KMS-11 (cell line): ENCODE data around the gene UBD.

Source experiments
- H2AFZ ChIP-seq: fragments of 200-600 bp; sonication (generic); 2 replicates; pipeline ENCODE4 v1.6.1; 2016; ENCODE audit warnings: antibody characterized with exemption, mixed run types, low read depth
- H3K27ac ChIP-seq: fragments of 200-600 bp; sonication (generic); 2 replicates; pipeline ENCODE4 v1.6.1; 2016; ENCODE audit warnings: mild to moderate bottlenecking, mixed run types
- H3K27me3 ChIP-seq: fragments of 200-600 bp; sonication (generic); 2 replicates; pipeline ENCODE4 v1.6.1; 2017; ENCODE audit warnings: mild to moderate bottlenecking, low read depth, mixed run types, moderate library complexity; ENCODE audit not compliant: insufficient read depth
- H3K36me3 ChIP-seq: fragments of 200-600 bp; sonication (generic); 2 replicates; pipeline ENCODE4 v1.6.1; 2017; ENCODE audit warnings: mild to moderate bottlenecking, mixed run types; ENCODE audit not compliant: insufficient read depth
- H3K4me1 ChIP-seq: fragments of 200-600 bp; sonication (generic); 2 replicates; pipeline ENCODE4 v1.6.1; 2016; ENCODE audit warnings: mild to moderate bottlenecking, low read depth, mixed run types; ENCODE audit not compliant: poor library complexity, severe bottlenecking
- H3K4me2 ChIP-seq: fragments of 200-600 bp; sonication (generic); 2 replicates; pipeline ENCODE4 v1.7.0; 2016; ENCODE audit warnings: mild to moderate bottlenecking, mixed run types
- H3K4me3 ChIP-seq: fragments of 200-600 bp; sonication (generic); IDR thresholded peaks from 2 replicates; pipeline ENCODE4 v1.6.1; 2017; ENCODE audit warnings: low read depth, low read length, mixed read lengths; ENCODE audit not compliant: insufficient read depth
- H3K79me2 ChIP-seq: fragments of 200-600 bp; sonication (generic); 2 replicates; pipeline ENCODE4 v1.6.1; 2016; ENCODE audit warnings: low read depth, mixed run types; ENCODE audit not compliant: insufficient read depth
- H3K9ac ChIP-seq: fragments of 200-600 bp; sonication (generic); 2 replicates; pipeline ENCODE4 v1.6.1; 2016; ENCODE audit warnings: mild to moderate bottlenecking, mixed run types
- H4K20me1 ChIP-seq: fragments of 200-600 bp; sonication (generic); 2 replicates; pipeline ENCODE4 v1.6.1; 2016; ENCODE audit warnings: mild to moderate bottlenecking, mixed run types; ENCODE audit not compliant: insufficient read depth
- TF ChIP-seq, protein P1 (sequence below): fragments of 200-600 bp; sonication (generic); conservative IDR thresholded peaks from 2 replicates; pipeline ENCODE4 v1.6.1; 2017; ENCODE audit warnings: low read depth, mild to moderate bottlenecking, antibody characterized with exemption, low read length, moderate library complexity, mixed read lengths

Gene UBD

DNA sequence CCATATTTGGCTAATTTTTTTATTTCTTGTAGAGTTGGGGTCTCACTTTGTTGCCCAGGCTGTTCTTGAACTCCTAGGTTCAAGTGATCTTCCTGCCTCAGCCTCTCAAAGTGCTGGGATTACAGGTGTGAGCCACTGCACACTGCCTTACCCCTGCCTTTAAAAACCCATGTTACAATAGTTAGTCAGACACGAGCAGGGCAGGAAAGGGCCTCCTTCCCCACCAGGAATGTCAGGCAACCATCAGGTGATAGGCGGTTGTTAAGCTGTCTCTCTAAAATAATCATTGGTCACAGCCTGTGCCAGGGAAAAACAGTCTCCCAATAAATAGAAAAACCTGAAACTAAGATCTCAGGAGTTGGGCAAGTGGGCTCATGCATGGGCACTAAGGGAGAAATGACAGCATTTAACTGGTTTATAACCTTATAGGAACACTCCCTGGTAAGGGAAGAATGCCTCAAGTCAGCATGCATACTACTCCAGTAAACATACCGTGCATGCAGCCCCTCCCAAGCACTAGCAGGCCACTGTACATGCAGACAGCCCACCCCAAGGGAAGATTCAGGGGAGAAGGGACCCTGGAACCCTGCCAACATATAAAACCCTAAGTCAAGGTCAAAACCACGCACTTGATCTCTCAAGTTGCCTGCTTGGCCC lies 33.8 kb upstream of the UBD start:
- no peaks in the 10 kb centered on the region for H4K20me1 ChIP-seq
- H3K9ac ChIP-seq, result no peak overlapping the region
- no peak overlapping the region for H3K4me2 ChIP-seq
- no peaks in the 10 kb centered on the region for H3K27me3 ChIP-seq
- H2AFZ ChIP-seq, result no peak overlapping the region
- H3K4me3 ChIP-seq, result no peak overlapping the region
- H3K4me1 ChIP-seq, result no peaks in the 10 kb centered on the region
- TF ChIP-seq, protein P1, sequence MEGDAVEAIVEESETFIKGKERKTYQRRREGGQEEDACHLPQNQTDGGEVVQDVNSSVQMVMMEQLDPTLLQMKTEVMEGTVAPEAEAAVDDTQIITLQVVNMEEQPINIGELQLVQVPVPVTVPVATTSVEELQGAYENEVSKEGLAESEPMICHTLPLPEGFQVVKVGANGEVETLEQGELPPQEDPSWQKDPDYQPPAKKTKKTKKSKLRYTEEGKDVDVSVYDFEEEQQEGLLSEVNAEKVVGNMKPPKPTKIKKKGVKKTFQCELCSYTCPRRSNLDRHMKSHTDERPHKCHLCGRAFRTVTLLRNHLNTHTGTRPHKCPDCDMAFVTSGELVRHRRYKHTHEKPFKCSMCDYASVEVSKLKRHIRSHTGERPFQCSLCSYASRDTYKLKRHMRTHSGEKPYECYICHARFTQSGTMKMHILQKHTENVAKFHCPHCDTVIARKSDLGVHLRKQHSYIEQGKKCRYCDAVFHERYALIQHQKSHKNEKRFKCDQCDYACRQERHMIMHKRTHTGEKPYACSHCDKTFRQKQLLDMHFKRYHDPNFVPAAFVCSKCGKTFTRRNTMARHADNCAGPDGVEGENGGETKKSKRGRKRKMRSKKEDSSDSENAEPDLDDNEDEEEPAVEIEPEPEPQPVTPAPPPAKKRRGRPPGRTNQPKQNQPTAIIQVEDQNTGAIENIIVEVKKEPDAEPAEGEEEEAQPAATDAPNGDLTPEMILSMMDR, result no peak
- H3K36me3 ChIP-seq, result no peaks in the 10 kb centered on the region
- no peaks in the 10 kb centered on the region for H3K79me2 ChIP-seq
- H3K27ac ChIP-seq, result no peak overlapping the region

DNA sequence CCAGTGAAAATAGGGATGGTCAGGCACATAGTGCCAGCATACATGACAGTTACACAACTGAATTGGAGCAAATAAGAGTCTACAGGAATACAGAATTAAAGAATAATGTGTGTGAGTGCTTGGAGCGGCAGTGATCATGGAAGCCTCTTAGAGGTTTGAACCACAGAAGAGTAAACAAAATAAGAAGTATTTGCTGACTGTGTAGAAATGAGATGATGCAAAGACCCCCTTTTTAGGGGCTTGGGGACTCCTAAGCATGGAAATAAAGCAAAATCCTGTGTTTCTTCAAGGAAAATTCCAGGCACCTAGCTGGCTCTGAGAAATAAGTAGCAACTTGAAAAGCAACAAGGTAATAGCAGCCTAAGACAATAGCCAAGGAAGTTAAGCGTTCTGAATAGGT lies 32.1 kb upstream of the UBD start:
- no peaks in the 10 kb centered on the region for H3K36me3 ChIP-seq
- H3K9ac ChIP-seq, result no peak overlapping the region

DNA sequence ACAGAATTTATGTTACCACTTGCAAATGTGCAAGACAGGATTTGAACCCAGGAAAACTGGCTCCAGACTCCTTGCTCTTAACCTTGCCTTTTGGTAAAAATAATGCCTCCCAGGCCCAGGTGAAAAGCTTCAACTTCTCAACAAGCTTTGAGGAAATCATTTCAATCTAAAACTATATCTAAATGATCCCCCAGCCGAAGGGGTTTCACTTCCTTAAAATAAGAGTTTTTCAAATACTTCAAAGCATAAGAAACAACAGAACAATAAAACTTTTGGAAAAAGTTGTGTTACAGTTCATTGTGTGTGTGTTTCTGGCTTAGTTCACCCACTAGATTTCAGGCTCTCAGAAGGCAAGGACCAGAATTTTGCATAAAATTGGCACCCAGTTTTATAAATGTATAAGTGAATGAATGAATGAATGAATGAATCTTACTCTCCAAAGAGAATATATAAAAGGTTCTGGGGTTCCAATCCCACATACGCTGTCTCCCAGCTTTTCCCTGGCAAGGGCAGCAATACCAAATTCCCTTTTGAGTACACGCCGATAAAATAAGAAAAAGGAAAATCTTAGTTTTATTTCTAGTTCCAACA lies 30.8 kb upstream of the UBD start:
- Histone ChIP-seq H3K4me3 (no peak overlapping the region), H3K4me2 (no peak overlapping the region), H3K4me1 (no peaks in the 10 kb centered on the region), H2AFZ (no peak overlapping the region), H3K9ac (no peak overlapping the region), H3K79me2 (no peaks in the 10 kb centered on the region), H3K27ac (no peak overlapping the region), H4K20me1 (no peaks in the 10 kb centered on the region), H3K27me3 (no peaks in the 10 kb centered on the region), H3K36me3 (no peaks in the 10 kb centered on the region)
- TF ChIP-seq, protein P1, result no peak

More for the DNA sequence above, 32.1 kb upstream of the UBD start:
- TF ChIP-seq, protein P1, result no peak
- Histone ChIP-seq H2AFZ (no peak overlapping the region), H3K4me3 (no peak overlapping the region), H3K27ac (no peak overlapping the region), H3K4me1 (no peaks in the 10 kb centered on the region), H3K79me2 (no peaks in the 10 kb centered on the region), H3K4me2 (no peak overlapping the region), H4K20me1 (no peaks in the 10 kb centered on the region), H3K27me3 (no peaks in the 10 kb centered on the region)

DNA sequence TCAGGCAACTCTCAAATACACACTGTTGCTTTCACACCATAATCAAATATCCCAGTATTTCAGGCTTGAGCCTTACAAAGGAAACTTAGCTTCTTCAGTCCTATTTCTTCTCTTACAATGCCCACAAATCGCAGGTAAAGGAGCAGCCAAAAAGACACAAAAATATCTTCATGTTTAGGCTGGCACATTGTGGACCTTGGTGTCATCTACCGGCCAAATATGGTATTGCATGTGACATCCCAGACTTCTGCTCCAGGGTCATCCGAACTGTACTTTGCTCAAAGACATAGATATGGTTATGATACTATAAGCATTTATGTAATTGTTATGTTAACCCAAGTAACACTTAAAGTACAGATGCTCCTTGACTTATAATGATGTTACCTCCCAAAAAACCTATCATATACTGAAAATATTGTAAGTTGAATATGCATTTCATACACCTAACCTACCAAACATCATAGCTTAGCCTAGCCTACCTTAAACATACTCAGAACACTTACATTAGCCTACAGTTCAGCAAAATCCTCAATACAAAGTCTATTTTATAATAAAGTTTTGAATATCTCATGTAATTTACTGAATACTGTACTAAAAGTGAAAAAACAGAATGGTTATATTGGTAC lies 30.0 kb upstream of the UBD start:
- no peaks in the 10 kb centered on the region for H3K27me3 ChIP-seq
- no peak overlapping the region for H3K4me2 ChIP-seq
- TF ChIP-seq, protein P1, result peak; percentile 98
- H4K20me1 ChIP-seq, result no peaks in the 10 kb centered on the region
- no peak overlapping the region for H3K4me3 ChIP-seq
- no peak overlapping the region for H3K27ac ChIP-seq
- no peaks in the 10 kb centered on the region for H3K36me3 ChIP-seq
- H3K9ac ChIP-seq, result no peak overlapping the region
- no peak overlapping the region for H2AFZ ChIP-seq
- no peaks in the 10 kb centered on the region for H3K4me1 ChIP-seq
- no peaks in the 10 kb centered on the region for H3K79me2 ChIP-seq
